Stimulated activated naive CD8-positive, alpha-beta T cell treated with anti-CD3 and anti-CD28 coated beads, Interleukin-15, amount 100 ng/mL, for 72 hours (primary cell): ENCODE results near the gene GNAL.
A peak's percentile ranks its signal among the peaks of the same experiment; 100 is the strongest.

ENCODE experiments used
- ATAC-seq: fragments of 150-1000 bp; cut with Tn5 transposase; 2 replicates; pipeline ENCODE4 v1.10.0; 2021; ENCODE audit warnings: mild to moderate bottlenecking, moderate library complexity
- DNase-seq, 2 donors: peaks; one replicate each; pipeline ENCODE4 v3.0.0; 2021 to 2022
- H3K27ac Mint-ChIP-seq, 2 donors: one replicate each; pipeline ENCODE4 v1.8.0; 2022; ENCODE audit warnings: mild to moderate bottlenecking in 2 of 2, mixed read lengths in 2 of 2, moderate library complexity in 2 of 2
- H3K27me3 Mint-ChIP-seq: one replicate; pipeline ENCODE4 v1.8.0; 2022; ENCODE audit warnings: mixed read lengths
- H3K4me1 Mint-ChIP-seq: one replicate; pipeline ENCODE4 v1.8.0; 2022; ENCODE audit warnings: mild to moderate bottlenecking, mixed read lengths
- H3K4me3 Mint-ChIP-seq, 2 donors: one replicate each; pipeline ENCODE4 v1.8.0; 2022; ENCODE audit warnings: mild to moderate bottlenecking in 2 of 2, mixed read lengths in 2 of 2, moderate library complexity in 1 of 2
- H3K9me3 Mint-ChIP-seq, 2 donors: one replicate each; pipeline ENCODE4 v1.8.0; 2022; ENCODE audit warnings: mixed read lengths in 2 of 2

GNAL gene

GRCh38 chr18:11795916-11796315 is 106.9 kb downstream of the GNAL start:
- Mint-ChIP-seq H3K27ac (no peak overlapping the region), H3K4me1 (no peaks in the 10 kb centered on the region), H3K4me3 (no peak overlapping the region), H3K27me3 (no peaks in the 10 kb centered on the region), H3K9me3 (no peaks in the 10 kb centered on the region)
- DNase-seq (no peak), ATAC-seq (no peak)

GRCh38 chr18:11798271-11798670 is 109.2 kb downstream of the GNAL start:
- Mint-ChIP-seq H3K4me1 (no peaks in the 10 kb centered on the region), H3K9me3 (no peaks in the 10 kb centered on the region), H3K4me3 (no peak overlapping the region), H3K27ac (no peak overlapping the region), H3K27me3 (no peaks in the 10 kb centered on the region)
- DNase-seq (no peak), ATAC-seq (no peak)

- no peak overlapping the region for H3K27ac Mint-ChIP-seq
- no peaks in the 10 kb centered on the region for H3K4me1 Mint-ChIP-seq
- H3K27me3 Mint-ChIP-seq, result no peaks in the 10 kb centered on the region
- no peaks in the 10 kb centered on the region for H3K9me3 Mint-ChIP-seq
- DNase-seq (no peak), ATAC-seq (no peak)
- H3K4me3 Mint-ChIP-seq, result no peak overlapping the region
Measured at GRCh38 chr18:11799066-11799465, 110.0 kb downstream of the GNAL start.

- no peak for DNase-seq
- Mint-ChIP-seq H3K27ac (no peak overlapping the region), H3K27me3 (no peaks in the 10 kb centered on the region), H3K4me3 (no peak overlapping the region), H3K4me1 (no peaks in the 10 kb centered on the region), H3K9me3 (no peaks in the 10 kb centered on the region)
- ATAC-seq, result no peak
Measured at GRCh38 chr18:11800566-11801334, 111.7 kb downstream of the GNAL start.

- no peaks in the 10 kb centered on the region for H3K4me1 Mint-ChIP-seq
- no peaks in the 10 kb centered on the region for H3K27me3 Mint-ChIP-seq
- ATAC-seq (no peak), DNase-seq (no peak)
- H3K9me3 Mint-ChIP-seq, result no peaks in the 10 kb centered on the region
- no peak overlapping the region for H3K4me3 Mint-ChIP-seq
- peak overlapping the region; percentile 40 to 45 for H3K27ac Mint-ChIP-seq
Measured at GRCh38 chr18:11801573-11801972, 112.5 kb downstream of the GNAL start.

GRCh38 chr18:11802158-11802557 is 113.1 kb downstream of the GNAL start:
- Mint-ChIP-seq H3K4me1 (no peaks in the 10 kb centered on the region), H3K9me3 (no peaks in the 10 kb centered on the region), H3K27me3 (no peaks in the 10 kb centered on the region), H3K4me3 (no peak overlapping the region), H3K27ac (no peak overlapping the region)
- ATAC-seq (no peak), DNase-seq (no peak)

GRCh38 chr18:11802586-11802985 is 113.5 kb downstream of the GNAL start:
- Mint-ChIP-seq H3K27ac (no peak overlapping the region), H3K4me1 (no peaks in the 10 kb centered on the region), H3K9me3 (no peaks in the 10 kb centered on the region), H3K27me3 (no peaks in the 10 kb centered on the region), H3K4me3 (no peak overlapping the region)
- DNase-seq (no peak), ATAC-seq (no peak)

- Mint-ChIP-seq H3K27ac (no peak overlapping the region), H3K27me3 (no peaks in the 10 kb centered on the region), H3K4me3 (no peak overlapping the region)
Measured at GRCh38 chr18:11807233-11807632, 118.2 kb downstream of the GNAL start.

GRCh38 chr18:11808001-11808855 is 119.2 kb downstream of the GNAL start:
- Mint-ChIP-seq H3K4me1 (no peaks in the 10 kb centered on the region), H3K27me3 (no peaks in the 10 kb centered on the region), H3K27ac (no peak overlapping the region), H3K9me3 (no peaks in the 10 kb centered on the region), H3K4me3 (no peak overlapping the region)
- no peak for DNase-seq
- ATAC-seq, result no peak

More at GRCh38 chr18:11807233-11807632, 118.2 kb downstream of the GNAL start:
- H3K4me1 Mint-ChIP-seq, result no peaks in the 10 kb centered on the region
- ATAC-seq (no peak), DNase-seq (no peak)
- no peaks in the 10 kb centered on the region for H3K9me3 Mint-ChIP-seq

- Mint-ChIP-seq H3K9me3 (no peaks in the 10 kb centered on the region), H3K27me3 (no peaks in the 10 kb centered on the region), H3K27ac (no peak overlapping the region), H3K4me1 (no peaks in the 10 kb centered on the region), H3K4me3 (no peak overlapping the region)
- ATAC-seq, result no peak
- no peak for DNase-seq
Measured at GRCh38 chr18:11809895-11810294, 120.8 kb downstream of the GNAL start.

- Mint-ChIP-seq H3K27me3 (no peaks in the 10 kb centered on the region), H3K4me3 (no peak overlapping the region), H3K27ac (no peak overlapping the region), H3K4me1 (no peaks in the 10 kb centered on the region), H3K9me3 (no peaks in the 10 kb centered on the region)
- no peak for DNase-seq
- no peak for ATAC-seq
Measured at GRCh38 chr18:11810379-11810778, 121.3 kb downstream of the GNAL start.

- Mint-ChIP-seq H3K27ac (peak overlapping the region in 1 of 2 donors; percentile 90), H3K9me3 (no peaks in the 10 kb centered on the region), H3K27me3 (no peaks in the 10 kb centered on the region), H3K4me1 (no peaks in the 10 kb centered on the region), H3K4me3 (no peak overlapping the region)
- ATAC-seq (no peak), DNase-seq (no peak)
Measured at GRCh38 chr18:11811009-11811408, 121.9 kb downstream of the GNAL start.

- H3K4me3 Mint-ChIP-seq, result no peak overlapping the region
- no peaks in the 10 kb centered on the region for H3K9me3 Mint-ChIP-seq
- no peak overlapping the region for H3K27ac Mint-ChIP-seq
- DNase-seq, result no peak
- no peak for ATAC-seq
- H3K27me3 Mint-ChIP-seq, result no peaks in the 10 kb centered on the region
- H3K4me1 Mint-ChIP-seq, result no peaks in the 10 kb centered on the region
Measured at GRCh38 chr18:11817229-11817628, 128.2 kb downstream of the GNAL start.

GRCh38 chr18:11818486-11819203 is 129.6 kb downstream of the GNAL start:
- Mint-ChIP-seq H3K27ac (no peak overlapping the region), H3K27me3 (no peaks in the 10 kb centered on the region), H3K4me3 (no peak overlapping the region), H3K9me3 (no peaks in the 10 kb centered on the region), H3K4me1 (no peaks in the 10 kb centered on the region)
- DNase-seq, result no peak
- ATAC-seq, result no peak

GRCh38 chr18:11819938-11820337 is 130.9 kb downstream of the GNAL start:
- Mint-ChIP-seq H3K9me3 (no peaks in the 10 kb centered on the region), H3K27ac (no peak overlapping the region), H3K4me1 (no peaks in the 10 kb centered on the region), H3K4me3 (no peak overlapping the region), H3K27me3 (no peaks in the 10 kb centered on the region)
- DNase-seq, result no peak
- ATAC-seq, result no peak

GRCh38 chr18:11820697-11821096 is 131.6 kb downstream of the GNAL start:
- no peaks in the 10 kb centered on the region for H3K4me1 Mint-ChIP-seq
- no peak overlapping the region for H3K27ac Mint-ChIP-seq
- no peaks in the 10 kb centered on the region for H3K9me3 Mint-ChIP-seq
- ATAC-seq, result no peak
- H3K4me3 Mint-ChIP-seq, result no peak overlapping the region
- H3K27me3 Mint-ChIP-seq, result no peaks in the 10 kb centered on the region
- DNase-seq, result no peak
